HG02798 (cell line): ENCODE results near the gene KRTAP5-8.
"Not testable (repeated sequence)": the region's sequence is repeated elsewhere in the genome, so short reads cannot be mapped to it uniquely, and the experiment has no call there.

ENCODE experiments used
- ATAC-seq: cut with Tn5 transposase; IDR thresholded peaks from one replicate; pipeline ENCODE4 v1.9.1; 2021; ENCODE audit warnings: mild to moderate bottlenecking; ENCODE audit not compliant: unreplicated experiment, poor library complexity

Gene KRTAP5-8

GRCh38 chr11:71505781-71506180, 32.0 kb upstream of the KRTAP5-8 start:
- ATAC-seq, result no peak

- no peak for ATAC-seq
Measured at GRCh38 chr11:71507102-71507501, 30.7 kb upstream of the KRTAP5-8 start.

GRCh38 chr11:71518506-71519471, 19.0 kb upstream of the KRTAP5-8 start:
- no peak for ATAC-seq

GRCh38 chr11:71519546-71519945, 18.3 kb upstream of the KRTAP5-8 start:
- no peak for ATAC-seq

- no peak for ATAC-seq
Measured at GRCh38 chr11:71525188-71525937, 12.5 kb upstream of the KRTAP5-8 start.

GRCh38 chr11:71525938-71526495, 11.8 kb upstream of the KRTAP5-8 start:
- no peak for ATAC-seq

- not testable (repeated sequence) for ATAC-seq
Measured at GRCh38 chr11:71526796-71527575, 10.8 kb upstream of the KRTAP5-8 start, which contains the start of gene KRTAP5-7. Gene KRTAP5-7, plus strand, starts transcription at chr11:71527267. Its CDS starts 34 bp downstream, at chr11:71527301.

GRCh38 chr11:71527576-71528210, 10.1 kb upstream of the KRTAP5-8 start:
- ATAC-seq, result no peak

- no peak for ATAC-seq
Measured at GRCh38 chr11:71530602-71531001, 7.2 kb upstream of the KRTAP5-8 start.

- no peak for ATAC-seq
Measured at GRCh38 chr11:71532036-71532610, 5.7 kb upstream of the KRTAP5-8 start.

GRCh38 chr11:71534711-71535608, 2.9 kb upstream of the KRTAP5-8 start:
- not testable (repeated sequence) for ATAC-seq

GRCh38 chr11:71535825-71536224, 2.0 kb upstream of the KRTAP5-8 start:
- ATAC-seq, result no peak

GRCh38 chr11:71537537-71537936, 288 bp upstream of the KRTAP5-8 start:
- ATAC-seq, result no peak

GRCh38 chr11:71538666-71538990, 803 bp downstream of the KRTAP5-8 start:
- no peak for ATAC-seq

GRCh38 chr11:71539017-71539416, 1.2 kb downstream of the KRTAP5-8 start:
- no peak for ATAC-seq

GRCh38 chr11:71539971-71540370, 2.1 kb downstream of the KRTAP5-8 start:
- not testable (repeated sequence) for ATAC-seq

GRCh38 chr11:71540521-71541304, 2.9 kb downstream of the KRTAP5-8 start:
- peak; percentile 76 for ATAC-seq

GRCh38 chr11:71542382-71542781, 4.6 kb downstream of the KRTAP5-8 start:
- ATAC-seq, result no peak
